Ovary (tissue), 3 donors: ENCODE results near the gene SLC12A8.

Experiments used
- EP300 ChIP-seq: sonication (generic); formaldehyde crosslinking; IDR thresholded peaks from one replicate; pipeline ENCODE4 v1.6.1; 2017; ENCODE audit warnings: antibody characterized with exemption
- POLR2A ChIP-seq: fragments of 450-650 bp; IDR thresholded peaks from one replicate; pipeline ENCODE4 v1.6.1; 2017; ENCODE audit warnings: antibody characterized with exemption, mild to moderate bottlenecking, moderate library complexity
- TF ChIP-seq, protein P1 (sequence below), 3 donors: fragments of 450-650 bp in 2 of 3; fragments of 200-600 bp in 1 of 3; IDR thresholded peaks; one replicate each; pipeline versions ENCODE4 v1.5.1 to v1.8.0; 2016 to 2022; ENCODE audit warnings: antibody characterized with exemption in 3 of 3, mild to moderate bottlenecking in 1 of 3
- donor health status: DM: no; HTN: no; CAD: no.

GRCh38 chr3:125187599-125187910 is 25.0 kb downstream of the SLC12A8 start:
- TF ChIP-seq POLR2A (no peak), EP300 (no peak)
- TF ChIP-seq, protein P1, sequence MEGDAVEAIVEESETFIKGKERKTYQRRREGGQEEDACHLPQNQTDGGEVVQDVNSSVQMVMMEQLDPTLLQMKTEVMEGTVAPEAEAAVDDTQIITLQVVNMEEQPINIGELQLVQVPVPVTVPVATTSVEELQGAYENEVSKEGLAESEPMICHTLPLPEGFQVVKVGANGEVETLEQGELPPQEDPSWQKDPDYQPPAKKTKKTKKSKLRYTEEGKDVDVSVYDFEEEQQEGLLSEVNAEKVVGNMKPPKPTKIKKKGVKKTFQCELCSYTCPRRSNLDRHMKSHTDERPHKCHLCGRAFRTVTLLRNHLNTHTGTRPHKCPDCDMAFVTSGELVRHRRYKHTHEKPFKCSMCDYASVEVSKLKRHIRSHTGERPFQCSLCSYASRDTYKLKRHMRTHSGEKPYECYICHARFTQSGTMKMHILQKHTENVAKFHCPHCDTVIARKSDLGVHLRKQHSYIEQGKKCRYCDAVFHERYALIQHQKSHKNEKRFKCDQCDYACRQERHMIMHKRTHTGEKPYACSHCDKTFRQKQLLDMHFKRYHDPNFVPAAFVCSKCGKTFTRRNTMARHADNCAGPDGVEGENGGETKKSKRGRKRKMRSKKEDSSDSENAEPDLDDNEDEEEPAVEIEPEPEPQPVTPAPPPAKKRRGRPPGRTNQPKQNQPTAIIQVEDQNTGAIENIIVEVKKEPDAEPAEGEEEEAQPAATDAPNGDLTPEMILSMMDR (IDR thresholded peaks at IDR 0.05): no peak
